ENCODE results near the gene ANKS1B.
"Not testable (repeated sequence)": the region's sequence is repeated elsewhere in the genome, so short reads cannot be mapped to it uniquely, and the experiment has no call there.

The ANKS1B gene

GRCh38 chr12:99984271-99985128, at the start of gene ANKS1B:
TSS of gene ANKS1B (minus strand) at chr12:99984936. CDS start at chr12:99984237, 699 bp downstream.
- FAIRE-seq: no peak

GRCh38 chr12:100031836-100032235, 47.1 kb upstream of the ANKS1B start:
- FAIRE-seq: no peak

- no peak for FAIRE-seq
Measured at GRCh38 chr12:100027671-100028070, 42.9 kb upstream of the ANKS1B start.

- FAIRE-seq: no peak
Measured at GRCh38 chr12:100026241-100026640, 41.5 kb upstream of the ANKS1B start.

- no peak for FAIRE-seq
Measured at GRCh38 chr12:100024974-100025555, 40.3 kb upstream of the ANKS1B start.

GRCh38 chr12:100020370-100020769, 35.6 kb upstream of the ANKS1B start:
- FAIRE-seq: no peak

GRCh38 chr12:100017056-100017455, 32.3 kb upstream of the ANKS1B start:
- no peak for FAIRE-seq

- not testable (repeated sequence) for FAIRE-seq
Measured at GRCh38 chr12:100016304-100016703, 31.6 kb upstream of the ANKS1B start.

GRCh38 chr12:100005846-100006245, 21.1 kb upstream of the ANKS1B start:
- not testable (repeated sequence) for FAIRE-seq

GRCh38 chr12:99997806-99998205, 13.1 kb upstream of the ANKS1B start:
- no peak for FAIRE-seq

GRCh38 chr12:99996095-99996494, 11.4 kb upstream of the ANKS1B start:
- FAIRE-seq: no peak

GRCh38 chr12:99985631-99986030, 895 bp upstream of the ANKS1B start:
- no peak for FAIRE-seq

GRCh38 chr12:99985129-99985570, 414 bp upstream of the ANKS1B start:
- FAIRE-seq: no peak

GRCh38 chr12:99983456-99984258, 1.1 kb downstream of the ANKS1B start:
- FAIRE-seq: no peak

- no peak for FAIRE-seq
Measured at GRCh38 chr12:99981639-99982190, 3.0 kb downstream of the ANKS1B start.

GRCh38 chr12:99979471-99979870, 5.3 kb downstream of the ANKS1B start:
- FAIRE-seq: no peak

- FAIRE-seq: no peak
Measured at GRCh38 chr12:99978152-99978551, 6.6 kb downstream of the ANKS1B start.

- no peak for FAIRE-seq
Measured at GRCh38 chr12:99977550-99977949, 7.2 kb downstream of the ANKS1B start.

- no peak for FAIRE-seq
Measured at GRCh38 chr12:99976762-99977161, 8.0 kb downstream of the ANKS1B start.

GRCh38 chr12:99975321-99975720, 9.4 kb downstream of the ANKS1B start:
- FAIRE-seq: no peak

- FAIRE-seq: no peak
Measured at GRCh38 chr12:99974146-99974545, 10.6 kb downstream of the ANKS1B start.

- FAIRE-seq: no peak
Measured at GRCh38 chr12:99966429-99966828, 18.3 kb downstream of the ANKS1B start.

- no peak for FAIRE-seq
Measured at GRCh38 chr12:99960311-99960710, 24.4 kb downstream of the ANKS1B start.

All from A204.1 (cell line).